Thyroid gland (tissue), 4 donors: ENCODE results near the gene NNAT. TPM values are rescaled to one million over a fixed set of nuclear protein-coding genes. Genes with fewer than 3 reads are reported as not detected.
"Not testable (repeated sequence)": the region's sequence is repeated elsewhere in the genome, so short reads cannot be mapped to it uniquely, and the experiment has no call there.

ENCODE experiments used
- DNase-seq, 2 donors: peaks; one replicate each; pipeline ENCODE4 v3.0.0-alpha.2; 2019
- H3K27ac ChIP-seq, 3 donors: fragments of 200-600 bp; sonication (generic); 1 replicate in 2 of 3; 2 replicates in 1 of 3; pipeline ENCODE4 v1.5.1; 2016 to 2019; ENCODE audit warnings: mild to moderate bottlenecking in 1 of 3, moderate library complexity in 1 of 3
- H3K27me3 ChIP-seq: fragments of 200-600 bp; sonication (generic); one replicate; pipeline ENCODE4 v1.5.1; 2019
- H3K36me3 ChIP-seq, 2 donors: fragments of 200-600 bp; sonication (generic); one replicate each; pipeline ENCODE4 v1.5.1; 2016 to 2019
- H3K4me1 ChIP-seq, 2 donors: fragments of 200-600 bp; sonication (generic); one replicate each; pipeline ENCODE4 v1.5.1; 2017 to 2019
- H3K4me3 ChIP-seq, 3 donors: fragments of 200-600 bp; sonication (generic); replicated peaks in 1 of 3; 1 replicate in 2 of 3; 2 replicates in 1 of 3; pipeline ENCODE4 v1.5.1; 2016; ENCODE audit warnings: mild to moderate bottlenecking in 1 of 3
- H3K9me3 ChIP-seq: fragments of 200-600 bp; sonication (generic); one replicate; pipeline ENCODE4 v1.5.1; 2017
- POLR2A ChIP-seq, 2 donors: fragments of 450-650 bp; IDR thresholded peaks; one replicate each; pipeline ENCODE4 v1.6.1; 2017; ENCODE audit warnings: antibody characterized with exemption in 2 of 2, mild to moderate bottlenecking in 2 of 2, moderate library complexity in 1 of 2
- WGBS, 2 donors: methylation state at CpG; one replicate each; pipeline ENCODE4 v1.1.5; 2017; 5-methylcytosine and 5-hydroxymethylcytosine counted together
- intact Hi-C: fragments of 100-400 bp; cut with DNase I; formaldehyde crosslinking; loops from one replicate; pipeline ENCODE4 v1.15.1; 2023
- total RNA-seq, 4 donors: library from RNA; depleted of rRNA; stranded (reverse); fragments of >200 nt; gene quantifications; one replicate each; pipeline ENCODE4 v1.2.3, GENCODE V29; 2016
- TF ChIP-seq, protein P1 (sequence below), 6 experiments: fragments of 200-600 bp in 3 of 6; fragments of 450-650 bp in 3 of 6; sonication (generic) in 3 of 6; IDR thresholded peaks; one replicate each; pipeline ENCODE4 v1.5.1; 2016 to 2019; ENCODE audit warnings: antibody characterized with exemption in 6 of 6, mild to moderate bottlenecking in 2 of 6, inconsistent platforms in 1 of 6, moderate library complexity in 1 of 6

NNAT gene
- total RNA-seq, 4 donors from 2014 or later, result 0.45 to 4.9 (median 1.6) TPM

GRCh38 chr20:37481610-37482009 is 39.4 kb upstream of the NNAT start:
- WGBS, 2 donors, result 70 to 81% methylated on average over 5 of the region's 5 CpGs
- H3K27ac ChIP-seq, result no peak overlapping the region

DNA sequence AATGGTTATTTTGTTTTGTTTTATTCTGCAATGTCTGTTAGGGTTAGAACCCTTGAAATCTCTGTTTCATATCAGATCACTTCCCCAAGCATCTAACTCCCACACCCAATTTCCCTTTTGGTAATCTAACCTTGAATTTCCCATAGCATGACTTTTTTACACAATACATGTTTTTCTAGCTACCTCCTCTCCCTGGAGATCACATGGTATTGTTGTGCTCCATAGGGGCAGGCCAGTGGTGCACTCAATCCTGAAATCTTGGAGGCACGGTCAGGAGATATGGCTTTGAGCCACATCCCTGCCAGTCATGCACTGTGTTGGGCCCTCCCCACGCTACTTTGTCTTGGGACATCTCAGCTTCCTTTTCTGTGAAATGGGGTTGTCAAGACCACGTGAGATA is 36.7 kb upstream of the NNAT start:
- intact Hi-C loops, result no loop called here
- H3K9me3 ChIP-seq, result no peaks in the 10 kb centered on the region
- WGBS, 2 donors, result 60 to 69% methylated on average over 3 of the region's 3 CpGs
- H3K27ac ChIP-seq, result no peak overlapping the region
- H3K27me3 ChIP-seq, result no peaks in the 10 kb centered on the region
- TF ChIP-seq, protein P1, sequence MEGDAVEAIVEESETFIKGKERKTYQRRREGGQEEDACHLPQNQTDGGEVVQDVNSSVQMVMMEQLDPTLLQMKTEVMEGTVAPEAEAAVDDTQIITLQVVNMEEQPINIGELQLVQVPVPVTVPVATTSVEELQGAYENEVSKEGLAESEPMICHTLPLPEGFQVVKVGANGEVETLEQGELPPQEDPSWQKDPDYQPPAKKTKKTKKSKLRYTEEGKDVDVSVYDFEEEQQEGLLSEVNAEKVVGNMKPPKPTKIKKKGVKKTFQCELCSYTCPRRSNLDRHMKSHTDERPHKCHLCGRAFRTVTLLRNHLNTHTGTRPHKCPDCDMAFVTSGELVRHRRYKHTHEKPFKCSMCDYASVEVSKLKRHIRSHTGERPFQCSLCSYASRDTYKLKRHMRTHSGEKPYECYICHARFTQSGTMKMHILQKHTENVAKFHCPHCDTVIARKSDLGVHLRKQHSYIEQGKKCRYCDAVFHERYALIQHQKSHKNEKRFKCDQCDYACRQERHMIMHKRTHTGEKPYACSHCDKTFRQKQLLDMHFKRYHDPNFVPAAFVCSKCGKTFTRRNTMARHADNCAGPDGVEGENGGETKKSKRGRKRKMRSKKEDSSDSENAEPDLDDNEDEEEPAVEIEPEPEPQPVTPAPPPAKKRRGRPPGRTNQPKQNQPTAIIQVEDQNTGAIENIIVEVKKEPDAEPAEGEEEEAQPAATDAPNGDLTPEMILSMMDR (IDR thresholded peaks at IDR 0.05), result no peak
- no peak for TF ChIP-seq POLR2A (IDR thresholded peaks at IDR 0.05)
- H3K4me1 ChIP-seq, result no peaks in the 10 kb centered on the region
- H3K36me3 ChIP-seq, result no peaks in the 10 kb centered on the region
- H3K4me3 ChIP-seq, result no peak overlapping the region
- no peak for DNase-seq

More at GRCh38 chr20:37481610-37482009, 39.4 kb upstream of the NNAT start:
- no peaks in the 10 kb centered on the region for H3K36me3 ChIP-seq
- no peaks in the 10 kb centered on the region for H3K27me3 ChIP-seq
- H3K4me3 ChIP-seq, result no peak overlapping the region
- no peaks in the 10 kb centered on the region for H3K9me3 ChIP-seq
- no peaks in the 10 kb centered on the region for H3K4me1 ChIP-seq
- no peak for DNase-seq
- intact Hi-C loops, result no loop called here
- TF ChIP-seq POLR2A (IDR thresholded peaks at IDR 0.05), result no peak
- TF ChIP-seq, protein P1 (IDR thresholded peaks at IDR 0.05), result no peak

DNA sequence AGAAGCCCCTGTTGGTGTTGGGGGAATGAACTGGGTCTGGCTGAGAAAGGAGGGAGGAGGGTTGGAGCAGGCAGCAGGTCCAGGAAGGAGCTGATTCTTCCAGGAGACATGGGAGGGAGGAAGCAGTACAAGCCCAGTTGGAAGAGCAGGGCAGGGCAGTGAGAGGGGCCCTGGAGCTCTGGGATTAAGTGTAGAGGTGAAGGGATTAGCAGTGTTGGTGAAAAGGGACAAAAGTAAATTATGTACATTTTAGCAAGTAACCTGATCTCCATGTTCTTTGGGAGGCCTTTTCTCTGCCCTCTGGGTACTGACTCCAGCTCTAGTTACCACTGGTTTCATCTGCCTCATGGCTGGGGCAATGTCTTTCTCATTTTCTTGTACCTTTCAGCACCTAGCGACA is 34.8 kb upstream of the NNAT start:
- H3K4me1 ChIP-seq, DNase-seq, intact Hi-C loops, H3K4me3 ChIP-seq, H3K9me3 ChIP-seq, H3K36me3 ChIP-seq, H3K27me3 ChIP-seq, H3K27ac ChIP-seq: not testable (repeated sequence)
- WGBS, 2 donors, result 94 to 96% methylated on average over 1 of the region's 1 CpG

- no peak for DNase-seq
- H3K36me3 ChIP-seq, result no peaks in the 10 kb centered on the region
- no peaks in the 10 kb centered on the region for H3K27me3 ChIP-seq
- no peaks in the 10 kb centered on the region for H3K4me1 ChIP-seq
- no peak overlapping the region for H3K27ac ChIP-seq
- 82 to 84% methylated on average over 7 of the region's 7 CpGs for WGBS, 2 donors
- no peak overlapping the region for H3K4me3 ChIP-seq
- TF ChIP-seq, protein P1 (IDR thresholded peaks at IDR 0.05), result no peak
- TF ChIP-seq POLR2A (IDR thresholded peaks at IDR 0.05), result no peak
- intact Hi-C loops, result no loop called here
- no peaks in the 10 kb centered on the region for H3K9me3 ChIP-seq
Observed at GRCh38 chr20:37490663-37491350, 30.2 kb upstream of the NNAT start.

- Histone ChIP-seq H3K27me3 (no peaks in the 10 kb centered on the region), H3K4me1 (no peaks in the 10 kb centered on the region), H3K9me3 (no peaks in the 10 kb centered on the region), H3K36me3 (no peaks in the 10 kb centered on the region), H3K4me3 (no peak overlapping the region), H3K27ac (no peak overlapping the region)
- WGBS, 2 donors, result 80 to 92% methylated on average over 6 of the region's 6 CpGs
- TF ChIP-seq, protein P1 (IDR thresholded peaks at IDR 0.05), result no peak
- no peak for TF ChIP-seq POLR2A (IDR thresholded peaks at IDR 0.05)
- no peak for DNase-seq
- intact Hi-C loops, result no loop called here
Observed at GRCh38 chr20:37492096-37492625, 28.9 kb upstream of the NNAT start.
